HG03196 (cell line): Measurements from ENCODE around the gene C20orf204.

Experiments used
- ATAC-seq: cut with Tn5 transposase; IDR thresholded peaks from one replicate; pipeline ENCODE4 v1.9.1; 2021; ENCODE audit not compliant: unreplicated experiment

C20orf204 gene

GRCh38 chr20:64025826-64026412 lies 10.1 kb upstream of the C20orf204 start:
- no peak for ATAC-seq

- no peak for ATAC-seq
Measured at GRCh38 chr20:64027981-64028685, 7.8 kb upstream of the C20orf204 start.

GRCh38 chr20:64029293-64030117 lies 6.5 kb upstream of the C20orf204 start:
- ATAC-seq = no peak

- no peak for ATAC-seq
Measured at GRCh38 chr20:64030371-64031134, 5.4 kb upstream of the C20orf204 start.

- no peak for ATAC-seq
Measured at GRCh38 chr20:64031822-64032314, 4.1 kb upstream of the C20orf204 start.

- ATAC-seq = no peak
Measured at GRCh38 chr20:64032706-64033624, 3.0 kb upstream of the C20orf204 start.

GRCh38 chr20:64033981-64034493 lies 1.9 kb upstream of the C20orf204 start:
- ATAC-seq = no peak

- no peak for ATAC-seq
Measured at GRCh38 chr20:64035066-64035932, 683 bp upstream of the C20orf204 start.

- ATAC-seq = no peak
Measured at GRCh38 chr20:64036346-64037198, 590 bp downstream of the C20orf204 start.

GRCh38 chr20:64037199-64037497 lies 1.2 kb downstream of the C20orf204 start:
- no peak for ATAC-seq

GRCh38 chr20:64037498-64038213 lies 1.7 kb downstream of the C20orf204 start:
- no peak for ATAC-seq

GRCh38 chr20:64038224-64038564 lies 2.2 kb downstream of the C20orf204 start:
- ATAC-seq = no peak

GRCh38 chr20:64038565-64039292 lies 2.7 kb downstream of the C20orf204 start:
- ATAC-seq = no peak

GRCh38 chr20:64039293-64040160 lies 3.5 kb downstream of the C20orf204 start:
- no peak for ATAC-seq

GRCh38 chr20:64040231-64041039 lies 4.5 kb downstream of the C20orf204 start:
- no peak for ATAC-seq
